Measurements from ENCODE around the gene ACTG1.
"Not testable (repeated sequence)": the region's sequence is repeated elsewhere in the genome, so short reads cannot be mapped to it uniquely, and the experiment has no call there.

Gene ACTG1

GRCh38 chr17:81532490-81533287, 20.1 kb upstream of the ACTG1 start:
- no peak for DNase-seq (ENCODE audit: low spot score)

GRCh38 chr17:81531998-81532404, 19.4 kb upstream of the ACTG1 start:
- not testable (repeated sequence) for DNase-seq (ENCODE audit: low spot score)

GRCh38 chr17:81531013-81531412, 18.4 kb upstream of the ACTG1 start:
- not testable (repeated sequence) for DNase-seq (ENCODE audit: low spot score)

GRCh38 chr17:81529437-81529803, 16.8 kb upstream of the ACTG1 start:
- no peak for DNase-seq (ENCODE audit: low spot score)

- no peak for DNase-seq (ENCODE audit: low spot score)
These were observed 16.2 kb upstream of the ACTG1 start for GRCh38 chr17:81528651-81529436.

GRCh38 chr17:81528384-81528650, 15.7 kb upstream of the ACTG1 start:
- DNase-seq (ENCODE audit: low spot score): no peak

- no peak for DNase-seq (ENCODE audit: low spot score)
These were observed 15.2 kb upstream of the ACTG1 start, which contains the start of gene FSCN2 for GRCh38 chr17:81527591-81528383. TSS of gene FSCN2 (plus strand) at chr17:81528377. CDS start at chr17:81528532, 155 bp downstream.

- DNase-seq (ENCODE audit: low spot score): no peak
These were observed 14.3 kb upstream of the ACTG1 start for GRCh38 chr17:81526662-81527571.

- no peak for DNase-seq (ENCODE audit: low spot score)
These were observed 12.2 kb upstream of the ACTG1 start for GRCh38 chr17:81524865-81525159.

- DNase-seq (ENCODE audit: low spot score): no peak
These were observed 11.7 kb upstream of the ACTG1 start for GRCh38 chr17:81524039-81524864.

- DNase-seq (ENCODE audit: low spot score): no peak
These were observed 10.9 kb upstream of the ACTG1 start for GRCh38 chr17:81523402-81524038.

GRCh38 chr17:81522491-81523401, 10.1 kb upstream of the ACTG1 start:
- DNase-seq (ENCODE audit: low spot score): no peak

- no peak for DNase-seq (ENCODE audit: low spot score)
These were observed 7.7 kb upstream of the ACTG1 start for GRCh38 chr17:81520021-81520901.

GRCh38 chr17:81519284-81520020, 6.9 kb upstream of the ACTG1 start:
- no peak for DNase-seq (ENCODE audit: low spot score)

GRCh38 chr17:81518785-81519283, 6.2 kb upstream of the ACTG1 start:
- DNase-seq (ENCODE audit: low spot score): no peak

- DNase-seq (ENCODE audit: low spot score): no peak
These were observed 5.7 kb upstream of the ACTG1 start for GRCh38 chr17:81518113-81518784.

Measured in D341Med (cell line).